Measurements from ENCODE around the gene FKBP1C.
"Not testable (repeated sequence)": the region's sequence is repeated elsewhere in the genome, so short reads cannot be mapped to it uniquely, and the experiment has no call there.

FKBP1C gene

GRCh38 chr6:63211343-63211742 lies at the start of gene FKBP1C:
Gene FKBP1C (plus strand): TSS chr6:63211469.
- DNase-seq (ENCODE audit: low read depth in 3 of 3) = not testable (repeated sequence)

GRCh38 chr6:63164047-63164803 lies 47.0 kb upstream of the FKBP1C start:
- not testable (repeated sequence) for DNase-seq (ENCODE audit: low read depth in 3 of 3)

GRCh38 chr6:63174173-63174572 lies 37.1 kb upstream of the FKBP1C start:
- DNase-seq (ENCODE audit: low read depth in 3 of 3) = no peak

- DNase-seq (ENCODE audit: low read depth in 3 of 3) = no peak
Observed at GRCh38 chr6:63176181-63176580, 35.1 kb upstream of the FKBP1C start.

GRCh38 chr6:63180367-63180766 lies 30.9 kb upstream of the FKBP1C start:
- no peak for DNase-seq (ENCODE audit: low read depth in 3 of 3)

- DNase-seq (ENCODE audit: low read depth in 3 of 3) = no peak
Observed at GRCh38 chr6:63186970-63187369, 24.3 kb upstream of the FKBP1C start.

- DNase-seq (ENCODE audit: low read depth in 3 of 3) = no peak
Observed at GRCh38 chr6:63188828-63189227, 22.4 kb upstream of the FKBP1C start.

GRCh38 chr6:63193324-63193723 lies 17.9 kb upstream of the FKBP1C start:
- DNase-seq (ENCODE audit: low read depth in 3 of 3) = no peak

GRCh38 chr6:63197741-63198140 lies 13.5 kb upstream of the FKBP1C start:
- no peak for DNase-seq (ENCODE audit: low read depth in 3 of 3)

GRCh38 chr6:63213325-63213724 lies 2.1 kb downstream of the FKBP1C start:
- DNase-seq (ENCODE audit: low read depth in 3 of 3) = no peak

GRCh38 chr6:63214816-63215215 lies 3.5 kb downstream of the FKBP1C start:
- no peak for DNase-seq (ENCODE audit: low read depth in 3 of 3)

- DNase-seq (ENCODE audit: low read depth in 3 of 3) = no peak
Observed at GRCh38 chr6:63224179-63224578, 12.9 kb downstream of the FKBP1C start.

GRCh38 chr6:63225987-63226386 lies 14.7 kb downstream of the FKBP1C start:
- not testable (repeated sequence) for DNase-seq (ENCODE audit: low read depth in 3 of 3)

GRCh38 chr6:63227928-63228894 lies 16.9 kb downstream of the FKBP1C start:
- DNase-seq (ENCODE audit: low read depth in 3 of 3) = not testable (repeated sequence)

GRCh38 chr6:63230027-63230426 lies 18.8 kb downstream of the FKBP1C start:
- not testable (repeated sequence) for DNase-seq (ENCODE audit: low read depth in 3 of 3)

GRCh38 chr6:63230511-63230910 lies 19.2 kb downstream of the FKBP1C start:
- DNase-seq (ENCODE audit: low read depth in 3 of 3) = not testable (repeated sequence)

GRCh38 chr6:63236398-63236817 lies 25.1 kb downstream of the FKBP1C start:
- DNase-seq (ENCODE audit: low read depth in 3 of 3) = no peak

- no peak for DNase-seq (ENCODE audit: low read depth in 3 of 3)
Observed at GRCh38 chr6:63245420-63245819, 34.2 kb downstream of the FKBP1C start.

- DNase-seq (ENCODE audit: low read depth in 3 of 3) = no peak
Observed at GRCh38 chr6:63245909-63246308, 34.6 kb downstream of the FKBP1C start.

- no peak for DNase-seq (ENCODE audit: low read depth in 3 of 3)
Observed at GRCh38 chr6:63246581-63246980, 35.3 kb downstream of the FKBP1C start.

GRCh38 chr6:63249875-63250482 lies 38.7 kb downstream of the FKBP1C start:
- DNase-seq (ENCODE audit: low read depth in 3 of 3) = no peak

GRCh38 chr6:63259153-63259552 lies 47.9 kb downstream of the FKBP1C start:
- DNase-seq (ENCODE audit: low read depth in 3 of 3) = no peak
